Left cardiac atrium (tissue), 4 donors: ENCODE data around the gene PLS1. TPM values are rescaled to one million over a fixed set of nuclear protein-coding genes. Genes with fewer than 3 reads are reported as not detected.
"Not testable (repeated sequence)": the region's sequence is repeated elsewhere in the genome, so short reads cannot be mapped to it uniquely, and the experiment has no call there.

Source experiments
- ATAC-seq, 2 donors: fragments of 200-7000 bp; cut with Tn5 transposase; one replicate each; pipeline ENCODE4 v1.9.1; 2020; ENCODE audit warnings: mild to moderate bottlenecking in 2 of 2, moderate library complexity in 2 of 2
- DNase-seq: peaks from one replicate; pipeline ENCODE4 v3.0.0-alpha.2; 2020
- intact Hi-C, 2 donors: fragments of 100-400 bp; cut with DNase I; formaldehyde crosslinking; loops; one replicate each; pipeline versions ENCODE4 v1.14.1 to v1.15.1; 2022 to 2023
- total RNA-seq, 2 donors: library from RNA; stranded (reverse); fragmentation: NEBNext Ultra II Directional; extraction: Animal tissue kit (Norgen Biotek cat#: 25700); gene quantifications; one replicate each; pipeline ENCODE4 v1.2.1, GENCODE V29; 2021
- donor health status: DM: no; HTN: yes; CAD: no.
- donor health status: DM: no; HTN: yes; CAD: no; lungs with severe emphysema.
- donor health status: DM: yes; HTN: yes; CAD: no.
- donor health status: Dilated cardiomyopathy.

Gene PLS1
- total RNA-seq, 2 donors from 2014 or later = 1.5 to 2.9 TPM

- intact Hi-C loops = no loop called here
- ATAC-seq = no peak
These were observed 68.1 kb downstream of the PLS1 start for GRCh38 chr3:142664311-142664710.

GRCh38 chr3:142664819-142665218 is 68.6 kb downstream of the PLS1 start:
- no peak for ATAC-seq
- DNase-seq = no peak
- intact Hi-C loops = no loop called here

More at GRCh38 chr3:142664311-142664710, 68.1 kb downstream of the PLS1 start:
- no peak for DNase-seq

GRCh38 chr3:142670120-142670519 is 73.9 kb downstream of the PLS1 start:
- intact Hi-C loops = no loop called here
- DNase-seq (no peak), ATAC-seq (no peak)

GRCh38 chr3:142676151-142676550 is 80.0 kb downstream of the PLS1 start:
- DNase-seq = no peak
- ATAC-seq = no peak
- intact Hi-C loops = no loop called here

GRCh38 chr3:142680710-142681109 is 84.5 kb downstream of the PLS1 start:
- intact Hi-C loops = no loop called here
- DNase-seq (no peak), ATAC-seq (no peak)

GRCh38 chr3:142690613-142691012 is 94.4 kb downstream of the PLS1 start:
- no peak for ATAC-seq
- DNase-seq = no peak
- intact Hi-C loops = no loop called here

GRCh38 chr3:142691527-142691926 is 95.3 kb downstream of the PLS1 start:
- DNase-seq (no peak), ATAC-seq (no peak)
- intact Hi-C loops = no loop called here

- intact Hi-C loops = no loop called here
- ATAC-seq (peak in 1 of 2 donors; percentile 21), DNase-seq (no peak)
These were observed 97.1 kb downstream of the PLS1 start for GRCh38 chr3:142693136-142693853.

GRCh38 chr3:142694225-142694624 is 98.0 kb downstream of the PLS1 start:
- intact Hi-C loops = no loop called here
- DNase-seq = no peak
- no peak for ATAC-seq

- DNase-seq (no peak), ATAC-seq (no peak)
- intact Hi-C loops = no loop called here
These were observed 109.0 kb downstream of the PLS1 start for GRCh38 chr3:142705198-142705597.

GRCh38 chr3:142706321-142707127 is 110.3 kb downstream of the PLS1 start:
- DNase-seq (no peak), ATAC-seq (no peak)
- intact Hi-C loops = no loop called here

GRCh38 chr3:142709207-142709606 is 113.0 kb downstream of the PLS1 start:
- DNase-seq (no peak), ATAC-seq (no peak)
- intact Hi-C loops = no loop called here

- ATAC-seq, intact Hi-C loops, DNase-seq: not testable (repeated sequence)
These were observed 118.7 kb downstream of the PLS1 start for GRCh38 chr3:142714882-142715281.

GRCh38 chr3:142716102-142716501 is 119.9 kb downstream of the PLS1 start:
- DNase-seq (no peak), ATAC-seq (no peak)
- intact Hi-C loops = no loop called here

GRCh38 chr3:142723665-142723967 is 127.4 kb downstream of the PLS1 start:
- intact Hi-C loops = loop anchor here in 1 of 2 donors (10.0 kb wide), 1 partner anchor 139 kb away; no protein-coding TSS in a partner anchor
- DNase-seq (no peak), ATAC-seq (peak in 1 of 2 donors; percentile 4)

- peak; percentile 93 to 95 for ATAC-seq
These were observed 127.9 kb downstream of the PLS1 start, which contains the start of gene TRPC1 for GRCh38 chr3:142723968-142724681. TRPC1 (plus strand) TSS chr3:142724034; CDS start chr3:142724560, 526 bp downstream.

GRCh38 chr3:142724682-142725356 is 128.6 kb downstream of the PLS1 start:
- intact Hi-C loops = loop anchor here in 1 of 2 donors (10.0 kb wide), 1 partner anchor 140 kb away; no protein-coding TSS in a partner anchor
- ATAC-seq (peak; percentile 45 to 70), DNase-seq (peak; percentile 60)

More at GRCh38 chr3:142723968-142724681, 127.9 kb downstream of the PLS1 start, which contains the start of gene TRPC1:
- peak; percentile 79 for DNase-seq
- intact Hi-C loops = loop anchor here in 1 of 2 donors (10.0 kb wide), 1 partner anchor 139 kb away; no protein-coding TSS in a partner anchor

GRCh38 chr3:142725357-142725739 is 129.2 kb downstream of the PLS1 start:
- DNase-seq (no peak), ATAC-seq (no peak)
- intact Hi-C loops = loop anchor here in 1 of 2 donors (10.0 kb wide), 1 partner anchor 141 kb away; no protein-coding TSS in a partner anchor

- intact Hi-C loops = loop anchor here in 1 of 2 donors (10.0 kb wide), 1 partner anchor 141 kb away; no protein-coding TSS in a partner anchor
These were observed 129.8 kb downstream of the PLS1 start for GRCh38 chr3:142726017-142726416.

More at GRCh38 chr3:142726017-142726416, 129.8 kb downstream of the PLS1 start:
- DNase-seq (no peak), ATAC-seq (no peak)
